HG03108 (cell line): ENCODE results near the gene UQCRHL.

Experiments used
- ATAC-seq: cut with Tn5 transposase; IDR thresholded peaks from one replicate; pipeline ENCODE4 v1.9.1; 2021; ENCODE audit warnings: moderate library complexity; ENCODE audit not compliant: unreplicated experiment

The UQCRHL gene

GRCh38 chr1:15799004-15799867 lies 8.2 kb downstream of the UQCRHL start:
- ATAC-seq, result no peak

DNA sequence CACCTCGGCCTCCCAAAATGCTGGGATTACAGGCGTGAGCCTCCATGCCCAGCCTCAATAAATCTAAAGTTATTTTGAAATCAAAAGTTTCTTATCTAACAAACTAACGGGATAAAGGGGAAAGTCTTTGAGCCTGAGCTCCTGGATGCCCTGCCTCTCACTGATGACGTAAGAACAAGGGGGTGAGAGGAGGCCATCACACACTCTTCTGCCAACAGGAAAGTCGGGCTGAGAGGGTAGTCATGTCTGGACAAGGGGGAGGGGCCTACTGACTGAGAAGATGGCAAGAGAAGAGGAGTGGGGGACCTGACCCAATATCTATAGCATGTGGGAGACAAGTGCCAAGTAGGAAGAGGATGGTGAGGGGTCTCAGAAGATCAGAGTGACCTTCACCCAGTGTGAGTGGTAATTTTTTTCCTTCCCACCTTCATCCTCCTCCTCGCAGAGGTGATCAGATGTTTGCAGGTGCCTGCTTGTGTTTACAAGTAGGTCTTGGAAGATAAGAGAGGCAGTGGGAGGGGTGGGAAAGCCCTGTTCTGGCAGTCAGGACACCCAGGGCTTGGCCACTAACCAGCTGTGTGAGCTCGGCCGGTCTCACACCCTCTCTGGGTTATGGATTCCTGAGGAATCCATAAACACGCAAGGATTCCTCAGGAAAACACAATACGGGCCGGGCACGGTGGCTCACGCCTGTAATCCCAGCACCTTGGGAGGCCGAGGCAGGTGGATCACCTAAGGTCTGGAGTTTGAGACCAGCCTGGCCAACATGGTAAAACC lies 9.6 kb downstream of the UQCRHL start:
- no peak for ATAC-seq

GRCh38 chr1:15796086-15796462 lies 11.4 kb downstream of the UQCRHL start:
- ATAC-seq, result no peak

DNA sequence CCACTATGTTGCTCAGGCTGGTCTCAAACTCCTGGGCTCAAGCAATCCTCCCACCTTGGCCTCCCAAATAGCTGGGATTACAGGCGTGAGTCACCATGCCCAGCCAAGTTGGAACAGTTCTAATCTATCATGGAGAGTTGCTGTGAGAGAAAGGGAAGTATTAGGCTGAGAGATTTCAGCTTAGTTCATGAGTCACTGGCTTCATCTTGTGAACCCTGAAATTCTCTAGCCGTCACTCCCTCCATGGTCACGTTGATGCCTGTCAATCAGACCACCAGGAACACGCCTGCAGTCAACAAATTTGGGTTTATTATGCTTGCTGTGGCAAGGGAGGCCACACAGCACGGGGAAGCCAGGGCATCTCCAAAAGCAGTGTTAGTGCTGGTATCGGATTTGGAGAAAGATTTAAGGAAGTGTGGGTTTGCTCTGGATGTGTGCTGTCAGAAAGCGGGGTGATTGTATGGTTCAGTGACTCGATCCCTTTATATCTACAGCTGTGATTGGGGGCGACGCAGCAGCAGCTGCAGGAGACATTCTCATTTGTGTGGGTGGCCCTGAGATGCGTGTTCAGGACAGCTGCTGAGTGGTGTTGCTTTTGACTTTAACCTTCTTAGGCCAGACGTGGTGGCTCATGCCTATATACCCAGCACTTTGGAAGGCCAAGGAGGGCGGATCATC lies 18.7 kb downstream of the UQCRHL start:
- ATAC-seq, result no peak

DNA sequence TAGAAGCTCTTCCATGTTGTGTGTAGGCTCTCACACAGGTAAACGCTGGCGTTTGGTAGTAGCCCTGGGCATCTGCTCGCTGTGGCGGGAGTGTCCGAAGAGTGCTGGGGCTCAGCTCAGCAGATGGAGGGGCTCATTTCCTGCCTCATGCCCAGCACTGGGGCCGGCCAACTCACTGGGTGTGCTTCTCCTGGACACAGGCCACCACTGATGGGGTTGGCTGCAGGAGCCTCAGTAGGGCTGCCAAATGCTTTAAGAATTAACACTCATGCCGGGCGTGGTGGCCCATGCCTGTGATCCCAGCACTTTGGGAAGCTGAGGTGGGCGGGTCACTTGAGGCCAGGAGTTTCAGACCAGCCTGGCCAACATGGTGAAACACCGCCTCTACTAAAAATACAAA lies 20.9 kb downstream of the UQCRHL start:
- ATAC-seq, result no peak

DNA sequence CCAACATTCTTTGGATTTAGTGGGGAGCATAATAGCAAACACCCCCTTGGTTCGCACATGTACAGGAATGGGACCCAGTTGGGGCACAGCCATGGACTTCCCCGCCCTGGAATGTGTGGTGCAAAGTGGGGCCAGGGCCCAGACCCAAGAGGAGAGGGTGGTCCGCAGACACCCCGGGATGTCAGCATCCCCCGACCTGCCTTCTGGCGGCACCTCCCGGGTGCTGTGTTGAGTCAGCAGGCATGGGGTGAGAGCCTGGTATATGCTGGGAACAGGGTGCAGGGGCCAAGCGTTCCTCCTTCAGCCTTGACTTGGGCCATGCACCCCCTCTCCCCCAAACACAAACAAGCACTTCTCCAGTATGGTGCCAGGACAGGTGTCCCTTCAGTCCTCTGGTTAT lies 21.8 kb downstream of the UQCRHL start:
- no peak for ATAC-seq

- ATAC-seq, result no peak
Observed at GRCh38 chr1:15777909-15778707, 29.3 kb downstream of the UQCRHL start.

- ATAC-seq, result no peak
Observed at GRCh38 chr1:15775706-15776105, 31.7 kb downstream of the UQCRHL start.

- no peak for ATAC-seq
Observed at GRCh38 chr1:15771836-15772515, 35.5 kb downstream of the UQCRHL start.

DNA sequence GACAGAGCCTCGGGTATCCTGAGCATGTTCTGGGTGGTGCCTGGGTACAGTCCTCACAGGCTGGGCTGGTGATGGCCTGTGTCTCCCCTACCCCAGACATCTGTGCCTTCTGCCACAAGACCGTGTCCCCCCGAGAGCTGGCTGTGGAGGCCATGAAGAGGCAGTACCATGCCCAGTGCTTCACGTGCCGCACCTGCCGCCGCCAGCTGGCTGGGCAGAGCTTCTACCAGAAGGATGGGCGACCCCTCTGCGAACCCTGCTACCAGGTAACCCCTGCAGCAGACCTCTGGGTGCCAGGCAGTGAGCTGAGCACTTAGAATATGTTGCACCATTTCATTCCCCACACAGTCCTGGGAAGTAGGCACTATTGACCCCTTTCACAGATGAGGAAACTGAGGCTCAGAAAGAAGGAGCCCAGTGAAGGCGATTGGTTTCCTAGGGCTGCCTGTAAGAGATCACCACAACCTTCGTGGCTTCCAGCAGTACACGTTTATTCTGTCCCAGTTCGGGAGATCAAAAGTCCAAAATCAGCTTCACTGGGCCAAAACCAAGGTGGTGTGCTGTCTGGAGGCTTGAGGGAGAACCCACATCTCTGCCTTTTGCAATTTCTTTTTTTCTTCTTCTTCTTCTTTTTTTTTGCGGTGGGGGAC lies 37.0 kb downstream of the UQCRHL start:
- ATAC-seq, result no peak

DNA sequence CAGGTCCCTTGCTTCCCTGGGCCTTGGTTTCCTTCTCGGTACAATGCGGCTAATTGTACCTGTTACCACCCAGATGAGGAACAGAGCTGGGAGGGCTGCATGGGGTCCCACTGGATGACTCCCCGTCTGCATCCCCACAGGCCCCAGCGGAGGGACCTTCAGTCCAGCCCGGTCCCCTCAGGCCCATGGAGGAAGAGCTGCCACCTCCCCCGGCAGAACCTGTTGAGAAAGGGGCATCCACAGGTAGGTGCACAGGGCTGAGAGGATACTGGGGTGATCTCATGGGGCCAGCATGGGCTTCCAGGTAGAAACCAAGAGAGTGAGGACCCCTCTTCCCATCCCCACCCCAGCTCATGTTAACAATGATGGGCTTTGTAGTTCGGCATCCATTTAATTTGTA lies 39.1 kb downstream of the UQCRHL start:
- no peak for ATAC-seq

DNA sequence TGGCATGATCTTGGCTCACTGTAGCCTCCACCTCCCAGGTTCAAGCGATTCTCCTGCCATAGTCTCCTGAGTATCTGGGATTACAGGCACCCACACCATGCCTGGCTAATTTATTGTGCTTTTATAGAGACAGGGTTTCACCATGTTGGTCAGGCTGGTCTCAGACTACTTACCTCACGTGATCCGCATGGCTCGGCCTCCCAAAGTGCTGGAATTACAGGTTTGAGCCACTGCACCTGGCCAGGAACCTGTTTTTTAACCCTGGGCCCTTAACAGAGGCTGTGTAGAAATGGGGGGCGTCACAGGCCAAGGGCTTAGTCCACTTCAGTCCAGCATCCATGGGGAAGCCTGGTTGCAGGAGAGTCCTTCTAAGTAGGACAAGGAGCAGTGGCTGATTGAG lies 39.5 kb downstream of the UQCRHL start:
- ATAC-seq, result no peak

DNA sequence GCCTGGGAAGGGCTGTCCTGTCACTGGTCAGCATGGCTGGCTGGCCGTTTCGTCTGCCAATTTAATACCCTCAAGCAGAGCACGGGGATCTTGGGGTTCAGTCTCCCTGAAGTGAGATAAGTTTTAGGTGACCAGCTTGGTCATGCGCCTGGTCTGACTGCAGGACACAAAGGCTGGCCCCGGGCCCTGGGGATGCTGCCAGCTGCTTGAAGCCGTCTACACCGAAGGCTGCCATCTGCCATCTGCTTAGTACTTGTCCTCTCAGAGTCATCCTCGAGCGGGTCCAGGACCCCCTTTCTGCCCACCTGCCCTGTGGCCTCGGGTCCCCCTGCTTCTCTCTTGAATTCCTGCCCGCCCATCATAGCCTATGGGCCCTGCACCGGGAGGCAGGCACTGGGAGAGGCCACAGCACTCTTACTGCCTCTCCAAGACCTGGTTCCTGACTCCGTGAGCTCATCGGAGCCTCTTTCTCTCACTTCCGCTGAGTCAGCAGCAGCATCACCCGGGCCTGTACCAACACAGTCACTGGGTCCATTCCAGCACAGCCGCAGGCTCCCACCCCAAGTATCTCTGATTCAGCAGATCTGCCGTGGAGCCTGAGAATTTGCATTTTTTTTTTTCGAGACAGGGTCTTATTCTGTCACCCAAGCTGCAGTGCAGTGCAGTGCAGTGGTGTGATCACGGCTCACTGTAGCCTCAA lies 41.8 kb downstream of the UQCRHL start:
- ATAC-seq, result no peak

DNA sequence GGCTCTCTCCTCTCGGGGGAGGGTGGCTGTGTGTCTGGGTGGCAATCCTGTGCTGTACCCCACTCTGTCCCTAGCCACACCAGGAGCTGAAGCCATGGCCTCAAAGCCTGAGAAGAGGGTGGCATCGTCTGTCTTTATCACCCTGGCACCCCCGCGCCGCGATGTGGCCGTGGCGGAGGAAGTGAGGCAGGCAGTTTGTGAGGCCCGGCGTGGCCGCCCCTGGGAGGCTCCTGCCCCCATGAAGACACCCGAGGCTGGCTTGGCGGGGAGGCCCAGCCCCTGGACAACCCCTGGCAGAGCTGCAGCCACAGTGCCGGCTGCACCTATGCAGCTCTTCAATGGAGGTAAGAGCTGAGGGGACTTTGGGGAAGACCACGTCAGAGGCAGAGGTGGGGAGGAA lies 42.6 kb downstream of the UQCRHL start:
- no peak for ATAC-seq

DNA sequence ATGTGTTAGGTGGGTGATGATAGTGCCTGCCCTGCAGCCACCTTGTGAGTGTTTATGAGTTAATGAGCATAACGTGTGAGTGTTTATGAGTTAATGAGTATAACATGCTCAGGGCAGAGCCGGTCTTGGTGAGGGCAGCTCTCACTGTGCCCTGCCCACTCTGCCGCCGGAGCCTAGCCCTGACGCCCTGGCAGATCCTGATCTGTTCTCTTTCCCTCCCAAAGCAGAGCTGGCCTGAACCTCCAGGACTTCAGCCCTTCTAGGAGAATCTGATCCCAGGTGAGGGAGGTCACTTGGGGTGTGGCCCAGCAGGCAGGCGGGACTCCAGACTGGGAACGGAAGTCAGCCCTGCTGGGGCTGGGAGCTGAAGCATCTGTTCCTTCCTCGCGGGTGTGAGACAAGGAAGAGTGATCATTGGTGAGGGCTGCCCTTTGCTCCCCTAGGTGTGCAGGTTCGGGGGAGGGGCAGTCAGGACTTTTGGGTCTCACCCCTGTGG lies 43.1 kb downstream of the UQCRHL start:
- no peak for ATAC-seq

- ATAC-seq, result no peak
Observed at GRCh38 chr1:15762546-15762945, 44.9 kb downstream of the UQCRHL start.

DNA sequence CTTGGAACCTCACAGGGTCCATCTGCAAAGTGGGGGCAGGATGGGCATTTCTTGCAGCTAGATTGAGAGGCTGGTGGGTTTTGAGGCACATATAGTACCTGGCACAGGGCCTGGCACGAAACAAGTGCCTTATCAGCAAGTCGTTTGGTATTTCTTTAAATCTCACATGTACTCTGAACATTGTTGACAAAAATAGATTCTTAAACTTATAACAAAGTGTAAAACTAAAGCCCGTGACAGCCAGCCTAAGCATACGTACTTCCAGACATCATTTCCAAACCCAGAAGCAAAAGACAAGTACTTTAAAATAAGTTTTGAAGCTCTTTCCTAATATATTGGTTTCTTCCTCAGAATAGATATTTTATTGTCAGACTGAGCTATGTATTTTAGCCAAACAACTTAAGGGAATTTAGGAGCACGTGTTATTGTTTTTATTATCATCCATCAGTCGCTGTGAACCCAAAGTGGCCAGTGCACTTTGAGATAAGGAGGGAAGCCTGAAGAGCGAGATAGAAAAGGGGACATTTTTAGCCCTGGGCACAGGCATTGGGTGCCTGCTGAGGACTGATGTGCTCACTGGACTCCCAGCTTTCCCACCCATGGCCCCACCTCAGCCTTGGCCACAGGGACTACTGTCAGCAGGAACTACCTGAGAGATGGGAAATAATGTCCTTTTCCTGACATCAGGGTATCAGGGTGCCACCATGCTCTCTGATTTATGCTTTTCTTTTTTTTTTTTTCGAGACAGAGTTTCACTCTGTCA lies 45.9 kb downstream of the UQCRHL start:
- no peak for ATAC-seq

DNA sequence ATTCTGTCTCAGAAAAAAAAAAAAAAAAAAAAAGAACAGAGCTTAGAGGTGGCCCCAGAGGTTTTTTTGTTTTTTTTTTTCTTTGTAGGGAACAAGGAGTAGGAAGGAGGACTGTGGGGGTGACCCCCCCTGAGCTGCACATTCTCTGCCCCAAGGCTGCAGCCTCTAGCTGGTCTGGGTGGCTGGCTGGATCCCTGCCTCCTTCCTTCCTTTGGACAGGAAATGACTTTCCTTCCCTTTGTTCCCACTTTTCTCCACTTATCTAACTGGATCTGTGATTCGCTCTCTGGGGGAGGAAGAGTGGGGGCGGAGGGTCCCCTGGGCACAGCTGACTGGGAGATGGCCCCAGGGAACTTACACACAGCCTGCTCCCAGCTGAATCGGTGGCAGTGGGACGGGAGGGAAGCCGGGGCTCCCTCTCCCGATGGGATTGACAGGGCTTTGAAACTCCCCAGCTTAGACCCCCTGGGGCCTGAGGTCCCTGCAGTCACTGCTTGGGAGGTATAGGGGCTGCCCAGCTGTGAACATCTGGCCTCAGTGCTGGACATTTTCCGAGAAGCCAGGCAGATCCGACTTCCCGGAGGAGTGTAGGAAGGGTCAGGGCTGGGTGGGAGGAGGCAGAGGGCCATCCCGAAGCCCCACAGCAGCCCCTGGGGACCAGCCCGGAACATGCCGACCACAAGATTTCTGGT lies 46.8 kb downstream of the UQCRHL start:
- no peak for ATAC-seq
